IMR-90 (cell line): Measurements from ENCODE around the gene VSIG10L. TPM values are rescaled to one million over a fixed set of nuclear protein-coding genes. Genes with fewer than 3 reads are reported as not detected.

ENCODE experiments used
- ATAC-seq: fragments of 200-7000 bp; cut with Tn5 transposase; 2 replicates; pipeline ENCODE4 v1.9.1; 2020; ENCODE audit warnings: low read depth, mild to moderate bottlenecking, moderate library complexity
- BruUV-seq: library from RNA; stranded (reverse); fragments of 400-500 nt; replicated peaks from 2 replicates; lab custom pipeline; 2021; lab: Mats Ljungman, UMichigan
- CTCF ChIA-PET: fragments of 300-600 bp; formaldehyde crosslinking; extraction: SDS; loops from one replicate; lab custom pipeline; 2021; ENCODE audit warnings: antibody characterized with exemption; lab: Yijun Ruan, JAX
- POLR2A ChIA-PET: fragments of 300-600 bp; sonication (Branson Sonifier 250); formaldehyde crosslinking; loops from one replicate; lab custom pipeline; 2022; ENCODE audit warnings: antibody characterized with exemption; ENCODE audit not compliant: unreplicated experiment; lab: Charles Lee
- DNase-seq: peaks from one replicate; pipeline ENCODE4 v3.0.0; 2013
- H2AFZ ChIP-seq: replicated peaks from 2 replicates; pipeline ENCODE3; 2013; ENCODE audit warnings: low read length, mild to moderate bottlenecking; ENCODE audit not compliant: poor library complexity
- H2AK5ac ChIP-seq: 2 replicates; pipeline ENCODE4 v1.6.1; 2013; ENCODE audit warnings: low read depth, low read length, inconsistent platforms
- H2AK9ac ChIP-seq: replicated peaks from 2 replicates; pipeline ENCODE3; 2013; ENCODE audit warnings: mild to moderate bottlenecking, low read depth, low read length, moderate library complexity; ENCODE audit not compliant: poor library complexity
- H2BK120ac ChIP-seq: 2 replicates; pipeline ENCODE4 v1.6.1; 2013; ENCODE audit warnings: low read depth, low read length, inconsistent platforms
- H2BK15ac ChIP-seq: 3 replicates; pipeline ENCODE4 v1.6.1; 2013; ENCODE audit warnings: low read depth, low read length, inconsistent platforms
- H2BK20ac ChIP-seq: 2 replicates; pipeline ENCODE4 v1.6.1; 2013; ENCODE audit warnings: low read depth, mild to moderate bottlenecking, inconsistent platforms, low read length, moderate library complexity
- H2BK5ac ChIP-seq: 2 replicates; pipeline ENCODE4 v1.6.1; 2013; ENCODE audit warnings: mild to moderate bottlenecking, low read depth, low read length, inconsistent platforms; ENCODE audit not compliant: poor library complexity, severe bottlenecking
- H3K14ac ChIP-seq: replicated peaks from 2 replicates; pipeline ENCODE4 v1.6.1; 2013; ENCODE audit warnings: low read depth, low read length, inconsistent platforms
- H3K18ac ChIP-seq: 2 replicates; pipeline ENCODE4 v1.6.1; 2013; ENCODE audit warnings: low read depth, low read length, control low read depth
- H3K23ac ChIP-seq: 2 replicates; pipeline ENCODE4 v1.6.1; 2013; ENCODE audit warnings: low read depth, low read length, inconsistent platforms
- H3K27ac ChIP-seq: 2 replicates; pipeline ENCODE4 v1.5.1; 2013; ENCODE audit warnings: mild to moderate bottlenecking, control low read depth, low read length; ENCODE audit not compliant: insufficient read depth
- H3K27me3 ChIP-seq: 2 replicates; pipeline ENCODE4 v1.6.1; 2013; ENCODE audit warnings: low read length; ENCODE audit not compliant: control insufficient read depth, insufficient read depth
- H3K36me3 ChIP-seq: 2 replicates; pipeline ENCODE4 v1.6.1; 2013; ENCODE audit warnings: low read length, mixed read lengths; ENCODE audit not compliant: control insufficient read depth, insufficient read depth
- H3K4ac ChIP-seq: 2 replicates; pipeline ENCODE4 v1.6.1; 2013; ENCODE audit warnings: low read depth, low read length, inconsistent platforms
- H3K4me1 ChIP-seq: 2 replicates; pipeline ENCODE4 v1.6.1; 2013; ENCODE audit warnings: low read length, mixed read lengths; ENCODE audit not compliant: control insufficient read depth, insufficient read depth
- H3K4me2 ChIP-seq: 2 replicates; pipeline ENCODE4 v1.6.1; 2013; ENCODE audit warnings: low read depth, mild to moderate bottlenecking, control low read depth, low read length, moderate library complexity
- H3K4me3 ChIP-seq: 2 replicates; pipeline ENCODE4 v1.5.1; 2013; ENCODE audit warnings: low read depth, mild to moderate bottlenecking, control low read depth, low read length, moderate library complexity; ENCODE audit not compliant: insufficient read depth
- H3K56ac ChIP-seq: 2 replicates; pipeline ENCODE4 v1.6.1; 2013; ENCODE audit warnings: low read length, inconsistent platforms; ENCODE audit not compliant: insufficient read depth; ENCODE audit errors: extremely low read depth
- H3K79me1 ChIP-seq, 2 experiments: 2 replicates each; pipeline ENCODE4 v1.6.1; 2013; ENCODE audit warnings: low read length in 2 of 2, inconsistent platforms in 1 of 2, low read depth in 1 of 2
- H3K9ac ChIP-seq: 2 replicates; pipeline ENCODE4 v1.6.1; 2013; ENCODE audit warnings: low read depth, low read length, control low read depth
- H3K9me1 ChIP-seq: 2 replicates; pipeline ENCODE4 v1.6.1; 2013; ENCODE audit warnings: low read length, inconsistent platforms; ENCODE audit not compliant: insufficient read depth
- H3K9me3 ChIP-seq: 2 replicates; pipeline ENCODE4 v1.6.1; 2013; ENCODE audit warnings: low read length; ENCODE audit not compliant: control insufficient read depth, insufficient read depth
- H4K20me1 ChIP-seq: 2 replicates; pipeline ENCODE4 v1.6.1; 2013; ENCODE audit warnings: low read length, inconsistent platforms; ENCODE audit not compliant: insufficient read depth
- H4K5ac ChIP-seq: 2 replicates; pipeline ENCODE4 v1.6.1; 2013; ENCODE audit warnings: mild to moderate bottlenecking, low read depth, low read length, control low read depth
- H4K8ac ChIP-seq, 2 experiments: 2 replicates each; pipeline ENCODE4 v1.6.1; 2013; ENCODE audit warnings: low read depth in 2 of 2, low read length in 2 of 2, control low read depth in 1 of 2, inconsistent platforms in 1 of 2
- H4K91ac ChIP-seq: 2 replicates; pipeline ENCODE4 v1.6.1; 2013; ENCODE audit warnings: low read depth, low read length, inconsistent platforms; ENCODE audit not compliant: insufficient read depth
- BHLHE40 ChIP-seq: fragments of 150-350 bp; IDR thresholded peaks from 2 replicates; pipeline ENCODE4 v1.6.1; 2016; ENCODE audit warnings: mild to moderate bottlenecking, low read depth, low read length
- CEBPB ChIP-seq: IDR thresholded peaks from 2 replicates; pipeline ENCODE4 v1.6.1; 2012; ENCODE audit warnings: low read depth, low read length, improper control_type of control experiment
- CHD1 ChIP-seq: IDR thresholded peaks from 2 replicates; pipeline ENCODE4 v1.6.1; 2012; ENCODE audit warnings: low read depth, low read length, improper control_type of control experiment
- CTCF ChIP-seq: conservative IDR thresholded peaks from 2 replicates; pipeline ENCODE4 v1.5.1; 2012; ENCODE audit warnings: mild to moderate bottlenecking, low read depth, low read length, improper control_type of control experiment
- ELK1 ChIP-seq: fragments of 150-350 bp; IDR thresholded peaks from 2 replicates; pipeline ENCODE4 v1.6.1; 2016; ENCODE audit warnings: low read depth, mild to moderate bottlenecking, low read length, moderate library complexity, borderline replicate concordance
- FOS ChIP-seq: fragments of 150-350 bp; IDR thresholded peaks from 2 replicates; pipeline ENCODE4 v1.6.1; 2016; ENCODE audit warnings: low read depth, low read length
- MAFK ChIP-seq: IDR thresholded peaks from 2 replicates; pipeline ENCODE4 v1.6.1; 2012; ENCODE audit warnings: low read depth, low read length, improper control_type of control experiment
- MAZ ChIP-seq: IDR thresholded peaks from 2 replicates; pipeline ENCODE4 v1.6.1; 2012; ENCODE audit warnings: low read depth, mild to moderate bottlenecking, low read length, improper control_type of control experiment, moderate library complexity, borderline replicate concordance
- MXI1 ChIP-seq: IDR thresholded peaks from 2 replicates; pipeline ENCODE4 v1.6.1; 2012; ENCODE audit warnings: low read depth, mild to moderate bottlenecking, low read length, moderate library complexity, borderline replicate concordance
- NFE2L2 ChIP-seq: fragments of 150-350 bp; IDR thresholded peaks from 2 replicates; pipeline ENCODE4 v1.6.1; 2016; ENCODE audit warnings: low read depth, mild to moderate bottlenecking, low read length
- POLR2A ChIP-seq: IDR thresholded peaks from 2 replicates; pipeline ENCODE4 v1.6.1; 2012; ENCODE audit warnings: mild to moderate bottlenecking, low read depth, low read length
- RAD21 ChIP-seq: IDR thresholded peaks from 2 replicates; pipeline ENCODE4 v1.6.1; 2012; ENCODE audit warnings: low read length, improper control_type of control experiment
- RCOR1 ChIP-seq: IDR thresholded peaks from 2 replicates; pipeline ENCODE4 v1.6.1; 2012; ENCODE audit warnings: mild to moderate bottlenecking, low read length, improper control_type of control experiment; ENCODE audit not compliant: insufficient replicate concordance
- RFX5 ChIP-seq: IDR thresholded peaks from 2 replicates; pipeline ENCODE4 v1.8.0; 2012; ENCODE audit warnings: low read depth, mild to moderate bottlenecking, low read length, moderate library complexity
- SMC3 ChIP-seq: fragments of 150-350 bp; IDR thresholded peaks from 2 replicates; pipeline ENCODE4 v1.6.1; 2016; ENCODE audit warnings: low read depth, mild to moderate bottlenecking, antibody characterized with exemption, low read length, moderate library complexity
- USF2 ChIP-seq: fragments of 150-350 bp; IDR thresholded peaks from 2 replicates; pipeline ENCODE4 v1.6.1; 2017; ENCODE audit warnings: mild to moderate bottlenecking, antibody characterized with exemption, low read length, low read depth
- WGBS, 2 experiments: methylation state at CpG; one replicate each; pipeline versions ENCODE4 v1.1.5 to v1.1.7; 2013; ENCODE audit warnings: missing lambda C conversion rate in 2 of 2; ENCODE audit not compliant: insufficient read length in 1 of 2; ENCODE audit errors: extremely low coverage in 2 of 2; 5-methylcytosine and 5-hydroxymethylcytosine counted together
- dilution Hi-C: fragments of 300-500 bp; cut with HindIII; formaldehyde crosslinking; loops from one replicate; pipeline ENCODE4 v1.14.3; 2018; ENCODE audit warnings: low sequenced_read_pairs; ENCODE audit not compliant: unreplicated experiment
- in situ Hi-C: fragments of 300-500 bp; cut with MboI; formaldehyde crosslinking; loops from 3 replicates; pipeline ENCODE4 v1.14.3; 2019; ENCODE audit warnings: low sequenced_read_pairs, inconsistent platforms, mixed read lengths
- intact Hi-C: fragments of 100-400 bp; cut with micrococcal nuclease; formaldehyde crosslinking; loops from 2 replicates; pipeline ENCODE4 v1.10.0; 2022
- polyA plus RNA-seq, 3 experiments: library from polyadenylated mRNA; depleted of rRNA; stranded (reverse); fragments of >200 nt; gene quantifications; 2 replicates each; pipeline ENCODE4 v1.2.3, GENCODE V29; 2012; ENCODE audit warnings: low replicate concordance in 1 of 3
- total RNA-seq: library from RNA; depleted of rRNA; stranded (reverse); fragments of >200 nt; gene quantifications from 2 replicates; pipeline ENCODE4 v1.2.3, GENCODE V29; 2012

The VSIG10L gene
- total and polyA plus RNA-seq, 2 of the 4 experiments (the other 2 are of a cell fraction) = 0.18 to 1.2 TPM

DNA sequence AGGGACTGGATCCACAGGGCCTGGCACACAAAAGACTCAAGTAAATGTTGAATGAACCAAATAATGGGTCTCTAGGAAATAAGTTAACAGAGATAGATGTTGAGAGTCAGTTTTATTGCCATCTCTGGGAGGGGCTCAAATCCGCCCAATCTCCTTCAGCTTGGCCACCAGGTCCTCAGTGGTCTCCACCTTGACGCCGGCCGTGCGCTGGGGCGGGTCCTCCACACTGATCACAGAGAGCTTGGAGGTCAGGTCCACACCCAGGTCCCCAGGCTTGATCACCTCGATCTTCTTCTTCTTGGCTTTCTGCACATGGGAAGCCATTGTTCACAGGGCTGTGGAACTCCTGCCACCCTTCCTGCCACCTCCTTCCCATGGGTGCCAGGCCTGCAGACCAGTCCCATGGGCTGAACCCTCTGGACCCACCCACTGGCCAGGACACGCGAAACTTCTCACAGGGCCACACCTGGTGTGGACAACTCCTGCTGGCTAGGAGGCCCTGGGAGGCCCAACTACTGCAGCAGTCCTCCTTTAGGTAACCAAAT, 3.2 kb upstream of the VSIG10L start:
- Histone ChIP-seq H3K23ac (no peak overlapping the region), H3K4me1 (no peaks in the 10 kb centered on the region), H3K18ac (no peak overlapping the region), H2BK120ac (no peak overlapping the region), H3K4ac (no peak overlapping the region), H2BK15ac (no peak overlapping the region), H3K56ac (no peak overlapping the region), H4K20me1 (no peaks in the 10 kb centered on the region), H3K36me3 (peaks cover 20% of the 10 kb centered on the region), H4K5ac (no peak overlapping the region), H2BK20ac (no peak overlapping the region), H2AFZ (no peak overlapping the region), H3K79me1 (no peaks in the 10 kb centered on the region), H3K9me3 (no peaks in the 10 kb centered on the region), H4K8ac (no peak overlapping the region), H2BK5ac (no peak overlapping the region), H3K14ac (no peak overlapping the region), H3K4me2 (no peak overlapping the region), H2AK5ac (no peak overlapping the region), H3K4me3 (no peak overlapping the region), H3K9me1 (no peaks in the 10 kb centered on the region; the same call in 1 of the 2 replicates), H3K9ac (no peak overlapping the region), H3K27ac (no peak overlapping the region), H2AK9ac (no peak overlapping the region), H4K91ac (no peak overlapping the region), H3K27me3 (no peaks in the 10 kb centered on the region)
- dilution Hi-C loops (no loop called here), intact Hi-C loops (no loop called here), in situ Hi-C loops (no loop called here)
- ATAC-seq (no peak), DNase-seq (no peak)
- no peak for TF ChIP-seq CHD1
- TF ChIP-seq MAFK = no peak
- no peak for TF ChIP-seq BHLHE40
- no peak for TF ChIP-seq CTCF
- no peak for TF ChIP-seq RAD21
- no peak for TF ChIP-seq USF2
- TF ChIP-seq CEBPB = no peak
- TF ChIP-seq FOS = no peak
- TF ChIP-seq MAZ = no peak
- no peak for TF ChIP-seq POLR2A
- TF ChIP-seq NFE2L2 = no peak
- TF ChIP-seq SMC3 = no peak
- TF ChIP-seq RFX5 = no peak
- TF ChIP-seq RCOR1 = no peak
- TF ChIP-seq MXI1 = no peak
- no peak for TF ChIP-seq ELK1
- POLR2A ChIA-PET = no interaction called here
- WGBS, 2 experiments = 96% methylated on average over 5 of the region's 9 CpGs; no CpG with 5 or more reads in 1 of the 2 experiments
- no TSS peak for BruUV-seq
- CTCF ChIA-PET = no interaction called here
